Measurements from ENCODE around the gene LPAR3. TPM values are rescaled to one million over a fixed set of nuclear protein-coding genes. Genes with fewer than 3 reads are reported as not detected.

Gene LPAR3
- total RNA-seq, 2 donors from 2014 or later: not detected

Other genes with a start within 250 kb of the LPAR3 start
- gene SSX2IP, start 202.7 kb downstream of the LPAR3 start, total RNA-seq: 1 to 10 TPM; 4.7 to 8.6 TPM
- gene MCOLN2, start 103.9 kb upstream of the LPAR3 start, total RNA-seq: under 1 TPM; 0.32 to 0.71 TPM
- gene MCOLN3, start 155.3 kb upstream of the LPAR3 start, total RNA-seq: under 1 TPM; 0.38 to 0.46 TPM